Epithelial cell of esophagus (primary cell): ENCODE measurements around the gene SLC35B4.

ENCODE experiments used
- DNase-seq: peaks from one replicate; pipeline ENCODE4 v3.0.0; 2010; ENCODE audit warnings: low read depth
- H3K4me3 ChIP-seq: 2 replicates; pipeline ENCODE4 v1.5.1; 2011; ENCODE audit warnings: mild to moderate bottlenecking, low read length, control low read depth
- TF ChIP-seq, protein P1 (sequence below): IDR thresholded peaks from 2 replicates; pipeline ENCODE4 v1.5.1; 2011; ENCODE audit warnings: low read depth, mild to moderate bottlenecking, low read length, control low read depth, inconsistent platforms; ENCODE audit not compliant: insufficient read depth; ENCODE audit errors: missing control alignments

The SLC35B4 gene

GRCh38 chr7:134293002-134293740 lies 23.6 kb downstream of the SLC35B4 start:
- TF ChIP-seq, protein P1, sequence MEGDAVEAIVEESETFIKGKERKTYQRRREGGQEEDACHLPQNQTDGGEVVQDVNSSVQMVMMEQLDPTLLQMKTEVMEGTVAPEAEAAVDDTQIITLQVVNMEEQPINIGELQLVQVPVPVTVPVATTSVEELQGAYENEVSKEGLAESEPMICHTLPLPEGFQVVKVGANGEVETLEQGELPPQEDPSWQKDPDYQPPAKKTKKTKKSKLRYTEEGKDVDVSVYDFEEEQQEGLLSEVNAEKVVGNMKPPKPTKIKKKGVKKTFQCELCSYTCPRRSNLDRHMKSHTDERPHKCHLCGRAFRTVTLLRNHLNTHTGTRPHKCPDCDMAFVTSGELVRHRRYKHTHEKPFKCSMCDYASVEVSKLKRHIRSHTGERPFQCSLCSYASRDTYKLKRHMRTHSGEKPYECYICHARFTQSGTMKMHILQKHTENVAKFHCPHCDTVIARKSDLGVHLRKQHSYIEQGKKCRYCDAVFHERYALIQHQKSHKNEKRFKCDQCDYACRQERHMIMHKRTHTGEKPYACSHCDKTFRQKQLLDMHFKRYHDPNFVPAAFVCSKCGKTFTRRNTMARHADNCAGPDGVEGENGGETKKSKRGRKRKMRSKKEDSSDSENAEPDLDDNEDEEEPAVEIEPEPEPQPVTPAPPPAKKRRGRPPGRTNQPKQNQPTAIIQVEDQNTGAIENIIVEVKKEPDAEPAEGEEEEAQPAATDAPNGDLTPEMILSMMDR = no peak
- no peak overlapping the region for H3K4me3 ChIP-seq
- no peak for DNase-seq

DNA sequence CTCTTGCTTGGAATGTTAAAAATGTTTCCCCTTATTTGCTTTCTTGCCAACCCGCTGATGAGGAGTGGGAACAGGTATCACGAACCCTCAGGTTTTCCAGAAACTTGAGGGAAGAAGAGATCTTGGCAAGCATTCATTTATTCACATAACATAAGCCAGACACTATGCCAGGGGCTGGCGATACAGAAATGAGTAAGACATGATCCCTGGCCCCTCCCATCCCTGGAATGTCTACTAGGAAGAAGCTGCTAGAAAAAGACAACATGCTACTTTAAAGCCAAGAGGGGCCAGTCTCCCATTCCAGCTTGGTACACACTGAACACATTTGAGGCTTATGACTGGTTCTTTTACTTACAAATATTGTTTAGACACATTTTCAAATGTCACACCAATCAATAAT lies 26.4 kb downstream of the SLC35B4 start:
- peak; percentile 83 for DNase-seq
- TF ChIP-seq, protein P1 = no peak
- H3K4me3 ChIP-seq = no peak overlapping the region

DNA sequence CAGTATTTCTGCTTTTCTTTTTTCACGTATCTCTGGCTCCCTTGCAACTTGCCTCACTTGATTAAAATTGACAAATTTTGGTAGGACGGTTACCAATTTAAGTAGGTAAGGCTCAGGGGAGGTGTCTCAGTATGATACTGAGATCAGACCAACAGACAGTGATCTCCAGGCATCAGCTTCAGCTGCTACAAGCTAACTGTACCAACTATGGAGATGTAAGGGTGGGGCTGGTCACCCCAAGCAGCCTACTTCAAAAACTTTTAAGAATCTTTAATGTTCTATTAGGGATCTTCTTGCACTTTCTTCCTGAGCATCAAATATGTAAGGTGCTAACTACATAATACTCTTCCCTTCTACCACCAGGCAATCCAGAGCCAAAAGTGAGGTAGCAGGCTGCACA lies 26.9 kb downstream of the SLC35B4 start:
- H3K4me3 ChIP-seq = no peak overlapping the region
- no peak for DNase-seq
- TF ChIP-seq, protein P1 = no peak

DNA sequence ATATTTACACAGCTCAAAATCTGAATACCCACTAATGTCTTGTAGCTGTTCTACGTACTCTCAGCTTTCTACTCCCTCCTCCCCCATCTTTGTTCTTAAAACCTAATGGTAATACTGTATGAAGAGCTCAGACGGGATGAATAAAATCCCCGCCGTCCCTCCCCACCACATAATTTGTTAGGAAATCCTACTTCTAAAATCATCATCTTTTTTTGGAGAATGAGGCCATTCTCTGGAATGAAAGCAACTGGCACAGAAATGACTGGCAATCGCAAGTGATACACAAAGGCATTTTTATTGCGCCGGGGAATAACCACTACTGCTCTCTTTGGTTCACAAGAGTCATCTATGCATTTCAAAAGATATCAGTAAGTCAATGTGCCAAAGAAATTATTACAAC lies 27.3 kb downstream of the SLC35B4 start:
- no peak overlapping the region for H3K4me3 ChIP-seq
- TF ChIP-seq, protein P1 = no peak
- no peak for DNase-seq

GRCh38 chr7:134287916-134288659 lies 28.6 kb downstream of the SLC35B4 start:
- TF ChIP-seq, protein P1 = no peak
- H3K4me3 ChIP-seq = no peak overlapping the region
- peak; percentile 42 for DNase-seq

GRCh38 chr7:134284952-134285351 lies 31.8 kb downstream of the SLC35B4 start:
- DNase-seq = no peak
- no peak overlapping the region for H3K4me3 ChIP-seq
- TF ChIP-seq, protein P1 = no peak
